CD4-positive, alpha-beta T cell (primary cell): ENCODE results near the gene GKN2. TPM values are rescaled to one million over a fixed set of nuclear protein-coding genes. Genes with fewer than 3 reads are reported as not detected.

Experiments used
- ATAC-seq: fragments of 200-7000 bp; cut with Tn5 transposase; one replicate; pipeline ENCODE4 v1.10.0; 2022; ENCODE audit warnings: mild to moderate bottlenecking; ENCODE audit not compliant: poor library complexity
- CTCF ChIA-PET: fragments of 350-600 bp; sonication (Branson Sonifier 250); formaldehyde crosslinking; loops from one replicate; lab custom pipeline; 2021; ENCODE audit warnings: antibody characterized with exemption, inconsistent platforms; lab: Charles Lee
- POLR2A ChIA-PET: fragments of 350-600 bp; sonication (Branson Sonifier 250); formaldehyde crosslinking; loops from one replicate; lab custom pipeline; 2021; ENCODE audit warnings: antibody characterized with exemption, inconsistent platforms; lab: Charles Lee
- DNase-seq, 14 experiments: peaks; one replicate each; pipeline ENCODE4 v3.0.0-alpha.2; 2013 to 2020; ENCODE audit warnings: mixed read lengths in 2 of 14
- H3K27ac ChIP-seq, 2 donors: one replicate each; pipeline versions ENCODE4 v1.5.1 to v1.7.0; 2013; ENCODE audit warnings: low read length in 2 of 2, low read depth in 1 of 2, mild to moderate bottlenecking in 1 of 2
- H3K27me3 ChIP-seq, 2 experiments: 1 replicate in 1 of 2; 2 replicates in 1 of 2; pipeline versions ENCODE4 v1.6.1 to v1.7.0; 2013; ENCODE audit warnings: low read length in 2 of 2, control low read depth in 1 of 2, mild to moderate bottlenecking in 1 of 2, moderate library complexity in 1 of 2; ENCODE audit not compliant: insufficient read depth in 2 of 2, control insufficient read depth in 1 of 2
- H3K36me3 ChIP-seq: one replicate; pipeline ENCODE4 v1.6.1; 2013; ENCODE audit warnings: low read length, control low read depth; ENCODE audit not compliant: insufficient read depth
- H3K4me1 ChIP-seq: one replicate; pipeline ENCODE4 v1.6.1; 2013; ENCODE audit warnings: low read length, control low read depth; ENCODE audit not compliant: insufficient read depth
- H3K4me3 ChIP-seq: one replicate; pipeline ENCODE4 v1.5.1; 2013; ENCODE audit warnings: mild to moderate bottlenecking, low read length, moderate library complexity
- H3K9me3 ChIP-seq, 2 experiments: 1 replicate in 1 of 2; 2 replicates in 1 of 2; pipeline versions ENCODE4 v1.6.1 to v1.7.0; 2013; ENCODE audit warnings: low read length in 2 of 2, mild to moderate bottlenecking in 2 of 2, control low read depth in 1 of 2, moderate library complexity in 1 of 2; ENCODE audit not compliant: control insufficient read depth in 1 of 2, insufficient read depth in 1 of 2
- H3K27ac Mint-ChIP-seq: one replicate; pipeline ENCODE4 v1.8.0; 2020; ENCODE audit warnings: mixed read lengths
- H3K27me3 Mint-ChIP-seq: one replicate; pipeline ENCODE4 v1.8.0; 2021; ENCODE audit warnings: mixed read lengths
- H3K36me3 Mint-ChIP-seq: one replicate; pipeline ENCODE4 v1.8.0; 2021; ENCODE audit warnings: low read depth, mixed read lengths
- H3K4me1 Mint-ChIP-seq: one replicate; pipeline ENCODE4 v1.8.0; 2021; ENCODE audit warnings: low read depth, mixed read lengths
- H3K4me3 Mint-ChIP-seq: one replicate; pipeline ENCODE4 v1.8.0; 2020; ENCODE audit warnings: mild to moderate bottlenecking, mixed read lengths
- H3K9me3 Mint-ChIP-seq: one replicate; pipeline ENCODE4 v1.8.0; 2020; ENCODE audit warnings: mixed read lengths
- CTCF ChIP-seq: fragments of 200-600 bp; IDR thresholded peaks from one replicate; pipeline ENCODE4 v1.8.0; 2022; ENCODE audit warnings: antibody characterized with exemption, mild to moderate bottlenecking
- intact Hi-C, 2 experiments: fragments of 100-400 bp; cut with DNase I in 1 of 2; cut with micrococcal nuclease in 1 of 2; formaldehyde crosslinking; loops; one replicate each; pipeline versions ENCODE4 v1.15.1 to v1.9.0; 2023 to 2025; cut with DNase I, micrococcal nuclease
- total RNA-seq, 174 experiments: library from RNA in 2 of 174; stranded (reverse) in 2 of 174; gene quantifications; one replicate each; pipeline ENCODE4 v1.2.3 and lab custom pipeline; 2021 to 2026

GKN2 gene
- total RNA-seq, 2 experiments from 2014 or later: not detected

GRCh38 chr2:68987021-68987503, 34.4 kb upstream of the GKN2 start:
- no peak overlapping the region for H3K27ac ChIP-seq
- ChIA-PET POLR2A (no interaction called here), CTCF (no interaction called here)
- no peak overlapping the region for H3K4me3 ChIP-seq
- Mint-ChIP-seq H3K4me3 (no peak overlapping the region), H3K27me3 (peaks cover 5% of the 10 kb centered on the region), H3K9me3 (no peaks in the 10 kb centered on the region), H3K36me3 (no peaks in the 10 kb centered on the region), H3K4me1 (no peaks in the 10 kb centered on the region), H3K27ac (no peak overlapping the region)
- no peaks in the 10 kb centered on the region for H3K27me3 ChIP-seq
- DNase-seq: no peak
- no peak for TF ChIP-seq CTCF
- no peak for ATAC-seq
- intact Hi-C loops: no loop called here
- H3K4me1 ChIP-seq: no peaks in the 10 kb centered on the region
- no peaks in the 10 kb centered on the region for H3K36me3 ChIP-seq
- no peaks in the 10 kb centered on the region for H3K9me3 ChIP-seq

GRCh38 chr2:68980956-68981355, 28.3 kb upstream of the GKN2 start:
- CTCF ChIA-PET: no interaction called here
- POLR2A ChIA-PET: no interaction called here
- no peak for DNase-seq

GRCh38 chr2:68978098-68978497, 25.4 kb upstream of the GKN2 start:
- no peaks in the 10 kb centered on the region for H3K36me3 Mint-ChIP-seq
- no peaks in the 10 kb centered on the region for H3K4me1 Mint-ChIP-seq
- no peak overlapping the region for H3K4me3 Mint-ChIP-seq
- H3K27me3 Mint-ChIP-seq: peaks cover 45% of the 10 kb centered on the region
- ChIA-PET POLR2A (no interaction called here), CTCF (no interaction called here)
- Histone ChIP-seq H3K4me3 (no peak overlapping the region), H3K27me3 (peaks cover 14 to 29% of the 10 kb centered on the region in 2 experiments), H3K36me3 (no peaks in the 10 kb centered on the region), H3K9me3 (no peaks in the 10 kb centered on the region), H3K27ac (no peak overlapping the region), H3K4me1 (no peaks in the 10 kb centered on the region)
- ATAC-seq (no peak), DNase-seq (no peak)
- no peaks in the 10 kb centered on the region for H3K9me3 Mint-ChIP-seq
- no peak overlapping the region for H3K27ac Mint-ChIP-seq
- TF ChIP-seq CTCF: no peak
- intact Hi-C loops: no loop called here

More at GRCh38 chr2:68980956-68981355, 28.3 kb upstream of the GKN2 start:
- no peak for TF ChIP-seq CTCF
- peaks cover 36% of the 10 kb centered on the region for H3K27me3 Mint-ChIP-seq
- no peak overlapping the region for H3K4me3 Mint-ChIP-seq
- no peak for ATAC-seq
- Histone ChIP-seq H3K27ac (no peak overlapping the region), H3K36me3 (no peaks in the 10 kb centered on the region), H3K27me3 (peaks cover 14 to 17% of the 10 kb centered on the region in 2 experiments), H3K4me3 (no peak overlapping the region), H3K9me3 (no peaks in the 10 kb centered on the region), H3K4me1 (no peaks in the 10 kb centered on the region)
- no peaks in the 10 kb centered on the region for H3K9me3 Mint-ChIP-seq
- no peaks in the 10 kb centered on the region for H3K36me3 Mint-ChIP-seq
- no peaks in the 10 kb centered on the region for H3K4me1 Mint-ChIP-seq
- no peak overlapping the region for H3K27ac Mint-ChIP-seq
- intact Hi-C loops: no loop called here
